ENCODE measurements around the gene LYRM2.

LYRM2 gene

DNA sequence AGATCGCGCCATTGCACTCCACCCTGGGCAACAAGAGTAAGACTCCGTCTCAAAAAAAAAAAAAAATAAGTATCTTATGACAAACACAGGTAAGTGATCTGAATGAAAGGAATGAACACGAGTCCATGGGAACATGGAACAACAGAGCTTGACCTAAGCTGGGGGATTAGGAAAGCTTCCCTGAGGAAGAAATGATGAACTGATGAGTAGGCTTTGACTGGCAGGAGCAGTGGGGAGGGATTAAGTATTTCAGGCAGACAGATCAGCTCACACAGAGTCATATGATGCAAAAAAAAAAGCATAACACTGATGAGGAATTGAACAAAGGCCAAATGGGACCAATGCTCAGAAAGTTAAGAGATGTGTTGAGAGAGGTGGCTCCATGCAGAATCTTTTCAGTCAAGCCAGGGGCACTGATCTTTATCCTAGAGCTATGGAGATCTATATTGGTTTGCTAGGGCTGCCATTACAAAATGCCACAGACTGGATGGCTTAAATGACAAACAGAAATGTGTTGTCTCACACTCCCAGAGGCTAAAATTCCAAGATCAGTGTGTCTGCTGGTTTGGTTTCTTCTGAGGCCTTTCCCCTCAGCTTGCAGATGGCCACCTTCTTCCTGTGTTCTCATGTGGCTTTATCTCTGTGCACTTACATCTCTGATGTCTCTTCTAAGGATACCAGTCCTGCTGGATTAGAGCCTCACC is 120.0 kb downstream of the LYRM2 start:
- CTCF ChIA-PET = no interaction called here
- DNase-seq (ENCODE audit: low read depth, low spot score) = no peak
- POLR2A ChIA-PET = no interaction called here
- H3K4me3 ChIP-seq (ENCODE audit: low read depth, low read length) = no peak overlapping the region
- TF ChIP-seq, protein P1, sequence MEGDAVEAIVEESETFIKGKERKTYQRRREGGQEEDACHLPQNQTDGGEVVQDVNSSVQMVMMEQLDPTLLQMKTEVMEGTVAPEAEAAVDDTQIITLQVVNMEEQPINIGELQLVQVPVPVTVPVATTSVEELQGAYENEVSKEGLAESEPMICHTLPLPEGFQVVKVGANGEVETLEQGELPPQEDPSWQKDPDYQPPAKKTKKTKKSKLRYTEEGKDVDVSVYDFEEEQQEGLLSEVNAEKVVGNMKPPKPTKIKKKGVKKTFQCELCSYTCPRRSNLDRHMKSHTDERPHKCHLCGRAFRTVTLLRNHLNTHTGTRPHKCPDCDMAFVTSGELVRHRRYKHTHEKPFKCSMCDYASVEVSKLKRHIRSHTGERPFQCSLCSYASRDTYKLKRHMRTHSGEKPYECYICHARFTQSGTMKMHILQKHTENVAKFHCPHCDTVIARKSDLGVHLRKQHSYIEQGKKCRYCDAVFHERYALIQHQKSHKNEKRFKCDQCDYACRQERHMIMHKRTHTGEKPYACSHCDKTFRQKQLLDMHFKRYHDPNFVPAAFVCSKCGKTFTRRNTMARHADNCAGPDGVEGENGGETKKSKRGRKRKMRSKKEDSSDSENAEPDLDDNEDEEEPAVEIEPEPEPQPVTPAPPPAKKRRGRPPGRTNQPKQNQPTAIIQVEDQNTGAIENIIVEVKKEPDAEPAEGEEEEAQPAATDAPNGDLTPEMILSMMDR (IDR thresholded peaks at IDR 0.05; ENCODE audit: insufficient read depth, low read length, missing control alignments) = no peak
